Lower leg skin (tissue), 4 donors: ENCODE data around the gene RBM17. TPM values are rescaled to one million over a fixed set of nuclear protein-coding genes. Genes with fewer than 3 reads are reported as not detected.
"Not testable (repeated sequence)": the region's sequence is repeated elsewhere in the genome, so short reads cannot be mapped to it uniquely, and the experiment has no call there.

Source experiments
- DNase-seq, 2 donors: peaks; one replicate each; pipeline ENCODE4 v3.0.0-alpha.2; 2019; ENCODE audit warnings: low spot score in 2 of 2
- H3K4me3 ChIP-seq: fragments of 200-600 bp; sonication (generic); 2 replicates; pipeline ENCODE4 v1.5.1; 2017; ENCODE audit warnings: mild to moderate bottlenecking, low read depth; ENCODE audit not compliant: poor library complexity, severe bottlenecking
- CTCF ChIP-seq, 3 donors: fragments of 450-650 bp; IDR thresholded peaks; one replicate each; pipeline ENCODE4 v1.5.1; 2016; ENCODE audit warnings: antibody characterized with exemption in 3 of 3, mild to moderate bottlenecking in 3 of 3, moderate library complexity in 2 of 3
- POLR2A ChIP-seq, 2 donors: fragments of 450-650 bp; IDR thresholded peaks; one replicate each; pipeline ENCODE4 v1.6.1; 2016 to 2017; ENCODE audit warnings: antibody characterized with exemption in 2 of 2, mild to moderate bottlenecking in 1 of 2, moderate library complexity in 1 of 2
- WGBS, 2 donors: methylation state at CpG; one replicate each; pipeline ENCODE4 v1.1.5; 2018; 5-methylcytosine and 5-hydroxymethylcytosine counted together
- intact Hi-C: fragments of 100-400 bp; cut with DNase I; formaldehyde crosslinking; loops from one replicate; pipeline ENCODE4 v1.15.0; 2023; ENCODE audit warnings: low total_unique reads
- total RNA-seq, 4 donors: library from RNA; depleted of rRNA; stranded (reverse); fragments of >200 nt; gene quantifications; one replicate each; pipeline ENCODE4 v1.1.0, GENCODE V29; 2016

Gene RBM17
- total RNA-seq, 4 donors from 2014 or later: 38.8 to 63.6 (median 40.4) TPM

DNA sequence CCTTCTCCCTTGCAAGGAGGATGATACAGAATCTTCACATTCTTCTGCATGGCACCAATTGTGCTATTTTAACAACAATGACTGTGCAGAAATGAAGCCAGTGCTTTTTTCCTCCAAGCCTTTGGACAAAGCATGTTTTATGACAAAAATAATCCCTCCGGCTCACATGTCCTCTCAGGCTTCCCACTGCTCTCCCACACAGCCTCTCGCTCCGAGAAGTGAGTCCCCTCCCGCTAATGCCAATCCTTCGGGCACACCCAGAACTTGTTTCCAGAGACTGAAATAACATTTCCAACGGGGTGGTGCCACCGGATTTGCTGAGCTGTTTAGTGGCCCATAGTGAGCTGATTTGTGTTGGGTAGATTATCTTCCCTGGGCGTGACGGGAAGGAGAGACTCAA lies 35.8 kb downstream of the RBM17 start:
- peak; percentile 67 to 89 for DNase-seq
- H3K4me3 ChIP-seq: no peak overlapping the region
- 10 to 13% methylated on average over 9 of the region's 9 CpGs for WGBS, 2 donors
- no peak for TF ChIP-seq POLR2A (IDR thresholded peaks at IDR 0.05)
- TF ChIP-seq CTCF (IDR thresholded peaks at IDR 0.05): no peak
- intact Hi-C loops: no loop called here

- H3K4me3 ChIP-seq, intact Hi-C loops, DNase-seq: not testable (repeated sequence)
Measured at GRCh38 chr10:6127461-6127860, 38.6 kb downstream of the RBM17 start.

DNA sequence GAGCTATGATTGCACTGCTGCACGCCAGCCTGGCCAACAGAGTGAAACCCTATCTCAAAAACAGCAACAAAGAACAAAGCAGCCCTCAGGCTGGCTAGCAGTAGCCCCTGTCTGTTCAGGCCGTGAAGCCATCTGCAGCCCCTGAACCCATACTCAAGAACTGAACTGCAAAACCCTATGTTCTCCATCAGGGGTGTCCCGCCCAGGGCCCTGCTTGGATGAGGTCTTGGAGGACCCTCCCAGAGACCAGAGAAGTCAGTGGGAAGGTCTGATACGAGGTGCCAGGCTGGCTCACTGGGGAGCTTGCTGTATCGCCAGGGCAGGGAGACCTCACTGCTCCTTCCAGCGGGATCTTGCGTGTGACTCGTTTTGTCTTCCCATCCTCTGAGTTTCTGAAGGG lies 39.3 kb downstream of the RBM17 start:
- DNase-seq: peak in 1 of 2 donors; percentile 71
- 79 to 88% methylated on average over 8 of the region's 8 CpGs for whole genome bisulfite sequencing, 2 donors
- intact Hi-C loops: no loop called here
- no peak overlapping the region for H3K4me3 ChIP-seq
- TF ChIP-seq CTCF (IDR thresholded peaks at IDR 0.05) (no peak), POLR2A (IDR thresholded peaks at IDR 0.05) (no peak)

GRCh38 chr10:6128591-6129251 lies 39.9 kb downstream of the RBM17 start:
- peak in 1 of 2 donors; percentile 82 for DNase-seq
- H3K4me3 ChIP-seq: no peak overlapping the region
- WGBS, 2 donors: 27 to 41% methylated on average over 15 of the region's 15 CpGs
- intact Hi-C loops: no loop called here
- no peak for TF ChIP-seq POLR2A (IDR thresholded peaks at IDR 0.05)
- no peak for TF ChIP-seq CTCF (IDR thresholded peaks at IDR 0.05)

- no peak for TF ChIP-seq POLR2A (IDR thresholded peaks at IDR 0.05)
- no peak for TF ChIP-seq CTCF (IDR thresholded peaks at IDR 0.05)
- no peak for DNase-seq
- intact Hi-C loops: no loop called here
- WGBS, 2 donors: 81 to 83% methylated on average over 7 of the region's 7 CpGs
- no peak overlapping the region for H3K4me3 ChIP-seq
Measured at GRCh38 chr10:6130848-6131470, 42.1 kb downstream of the RBM17 start.

GRCh38 chr10:6133331-6134098 lies 44.7 kb downstream of the RBM17 start:
- H3K4me3 ChIP-seq: no peak overlapping the region
- no peak for DNase-seq
- TF ChIP-seq POLR2A (IDR thresholded peaks at IDR 0.05) (no peak), CTCF (IDR thresholded peaks at IDR 0.05) (no peak)
- intact Hi-C loops: no loop called here
- WGBS, 2 donors: 77 to 81% methylated on average over 22 of the region's 22 CpGs
